ENCODE measurements around the gene DLX1.

DNA sequence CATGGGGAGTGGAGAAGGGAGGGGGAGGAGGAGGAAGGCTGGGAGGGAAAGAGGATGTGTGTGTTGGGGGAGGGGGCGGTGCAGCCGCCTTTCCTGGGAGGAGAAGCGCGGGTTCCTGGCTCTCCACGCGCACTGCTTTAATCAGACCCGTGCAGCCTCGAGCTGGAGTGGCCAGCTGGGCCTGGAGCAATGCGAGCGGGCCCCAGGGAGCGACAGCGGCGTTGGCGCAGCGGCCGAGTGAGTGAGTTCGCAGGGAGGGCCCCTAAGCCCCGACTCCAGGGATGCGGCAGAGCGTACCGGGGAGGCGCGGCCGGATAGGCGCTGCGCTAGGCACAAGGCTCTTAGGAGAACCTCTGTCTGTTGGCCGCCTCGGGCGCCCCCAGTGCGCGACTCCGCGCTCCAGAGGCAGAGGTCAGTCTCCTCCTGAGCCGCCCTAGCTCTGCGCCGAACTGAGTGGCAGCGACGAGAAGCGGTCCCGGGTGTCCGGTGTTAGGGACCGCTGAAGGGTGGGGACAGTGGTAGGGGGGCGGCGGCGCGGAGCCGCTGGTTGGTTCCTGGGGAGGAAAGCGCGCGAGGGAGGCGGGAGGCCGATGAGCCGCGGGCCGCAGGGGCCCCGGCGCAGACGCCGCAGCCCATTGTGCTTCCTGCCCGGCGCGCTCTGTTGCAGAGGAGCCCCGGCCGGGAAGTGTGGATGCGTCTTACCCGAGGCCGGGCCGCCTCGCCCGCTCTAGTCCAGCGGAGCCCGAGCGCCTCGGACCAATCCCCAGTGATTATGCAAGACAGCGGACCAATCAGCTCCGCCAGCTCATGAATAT, 455 bp upstream of the DLX1 start:
- TF ChIP-seq, protein P1, sequence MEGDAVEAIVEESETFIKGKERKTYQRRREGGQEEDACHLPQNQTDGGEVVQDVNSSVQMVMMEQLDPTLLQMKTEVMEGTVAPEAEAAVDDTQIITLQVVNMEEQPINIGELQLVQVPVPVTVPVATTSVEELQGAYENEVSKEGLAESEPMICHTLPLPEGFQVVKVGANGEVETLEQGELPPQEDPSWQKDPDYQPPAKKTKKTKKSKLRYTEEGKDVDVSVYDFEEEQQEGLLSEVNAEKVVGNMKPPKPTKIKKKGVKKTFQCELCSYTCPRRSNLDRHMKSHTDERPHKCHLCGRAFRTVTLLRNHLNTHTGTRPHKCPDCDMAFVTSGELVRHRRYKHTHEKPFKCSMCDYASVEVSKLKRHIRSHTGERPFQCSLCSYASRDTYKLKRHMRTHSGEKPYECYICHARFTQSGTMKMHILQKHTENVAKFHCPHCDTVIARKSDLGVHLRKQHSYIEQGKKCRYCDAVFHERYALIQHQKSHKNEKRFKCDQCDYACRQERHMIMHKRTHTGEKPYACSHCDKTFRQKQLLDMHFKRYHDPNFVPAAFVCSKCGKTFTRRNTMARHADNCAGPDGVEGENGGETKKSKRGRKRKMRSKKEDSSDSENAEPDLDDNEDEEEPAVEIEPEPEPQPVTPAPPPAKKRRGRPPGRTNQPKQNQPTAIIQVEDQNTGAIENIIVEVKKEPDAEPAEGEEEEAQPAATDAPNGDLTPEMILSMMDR (conservative IDR thresholded peaks at IDR 0.05; ENCODE audit: low read depth in 2 of 2), result no peak
- TF ChIP-seq JUNB (IDR thresholded peaks at IDR 0.05; ENCODE audit: unreplicated experiment), result no peak
- TF ChIP-seq, protein P2, sequence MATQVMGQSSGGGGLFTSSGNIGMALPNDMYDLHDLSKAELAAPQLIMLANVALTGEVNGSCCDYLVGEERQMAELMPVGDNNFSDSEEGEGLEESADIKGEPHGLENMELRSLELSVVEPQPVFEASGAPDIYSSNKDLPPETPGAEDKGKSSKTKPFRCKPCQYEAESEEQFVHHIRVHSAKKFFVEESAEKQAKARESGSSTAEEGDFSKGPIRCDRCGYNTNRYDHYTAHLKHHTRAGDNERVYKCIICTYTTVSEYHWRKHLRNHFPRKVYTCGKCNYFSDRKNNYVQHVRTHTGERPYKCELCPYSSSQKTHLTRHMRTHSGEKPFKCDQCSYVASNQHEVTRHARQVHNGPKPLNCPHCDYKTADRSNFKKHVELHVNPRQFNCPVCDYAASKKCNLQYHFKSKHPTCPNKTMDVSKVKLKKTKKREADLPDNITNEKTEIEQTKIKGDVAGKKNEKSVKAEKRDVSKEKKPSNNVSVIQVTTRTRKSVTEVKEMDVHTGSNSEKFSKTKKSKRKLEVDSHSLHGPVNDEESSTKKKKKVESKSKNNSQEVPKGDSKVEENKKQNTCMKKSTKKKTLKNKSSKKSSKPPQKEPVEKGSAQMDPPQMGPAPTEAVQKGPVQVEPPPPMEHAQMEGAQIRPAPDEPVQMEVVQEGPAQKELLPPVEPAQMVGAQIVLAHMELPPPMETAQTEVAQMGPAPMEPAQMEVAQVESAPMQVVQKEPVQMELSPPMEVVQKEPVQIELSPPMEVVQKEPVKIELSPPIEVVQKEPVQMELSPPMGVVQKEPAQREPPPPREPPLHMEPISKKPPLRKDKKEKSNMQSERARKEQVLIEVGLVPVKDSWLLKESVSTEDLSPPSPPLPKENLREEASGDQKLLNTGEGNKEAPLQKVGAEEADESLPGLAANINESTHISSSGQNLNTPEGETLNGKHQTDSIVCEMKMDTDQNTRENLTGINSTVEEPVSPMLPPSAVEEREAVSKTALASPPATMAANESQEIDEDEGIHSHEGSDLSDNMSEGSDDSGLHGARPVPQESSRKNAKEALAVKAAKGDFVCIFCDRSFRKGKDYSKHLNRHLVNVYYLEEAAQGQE (IDR thresholded peaks at IDR 0.05; ENCODE audit: unreplicated experiment), result no peak
- TF ChIP-seq POLR2AphosphoS5 (IDR thresholded peaks at IDR 0.05; ENCODE audit: low read depth), result no peak
- no peak for TF ChIP-seq NANOG (IDR thresholded peaks at IDR 0.05; ENCODE audit: borderline replicate concordance)
- peak; percentile 61 for TF ChIP-seq EZH2 (IDR thresholded peaks at IDR 0.05; ENCODE audit: low read depth, unreplicated experiment)
- TF ChIP-seq, protein P3, sequence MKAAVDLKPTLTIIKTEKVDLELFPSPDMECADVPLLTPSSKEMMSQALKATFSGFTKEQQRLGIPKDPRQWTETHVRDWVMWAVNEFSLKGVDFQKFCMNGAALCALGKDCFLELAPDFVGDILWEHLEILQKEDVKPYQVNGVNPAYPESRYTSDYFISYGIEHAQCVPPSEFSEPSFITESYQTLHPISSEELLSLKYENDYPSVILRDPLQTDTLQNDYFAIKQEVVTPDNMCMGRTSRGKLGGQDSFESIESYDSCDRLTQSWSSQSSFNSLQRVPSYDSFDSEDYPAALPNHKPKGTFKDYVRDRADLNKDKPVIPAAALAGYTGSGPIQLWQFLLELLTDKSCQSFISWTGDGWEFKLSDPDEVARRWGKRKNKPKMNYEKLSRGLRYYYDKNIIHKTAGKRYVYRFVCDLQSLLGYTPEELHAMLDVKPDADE (IDR thresholded peaks at IDR 0.05), result no peak

All from GM23338 (cell line).